Ishikawa (cell line): ENCODE data around the gene NHLRC1.

Source experiments
- CEBPB ChIP-seq: IDR thresholded peaks from 2 replicates; pipeline ENCODE4 v1.6.1; 2012
- CREB1 ChIP-seq: IDR thresholded peaks from 2 replicates; pipeline ENCODE4 v1.6.1; 2012; ENCODE audit warnings: low read depth
- EGR1 ChIP-seq: IDR thresholded peaks from 2 replicates; pipeline ENCODE4 v1.6.1; 2012
- EP300 ChIP-seq: IDR thresholded peaks from 2 replicates; pipeline ENCODE4 v1.6.1; 2012; ENCODE audit warnings: borderline replicate concordance
- FOXM1 ChIP-seq: IDR thresholded peaks from 2 replicates; pipeline ENCODE4 v1.6.1; 2012; ENCODE audit warnings: low read depth, borderline replicate concordance
- MAX ChIP-seq: IDR thresholded peaks from 2 replicates; pipeline ENCODE4 v1.6.1; 2012
- NFIC ChIP-seq: IDR thresholded peaks from 2 replicates; pipeline ENCODE4 v1.6.1; 2012
- RAD21 ChIP-seq: IDR thresholded peaks from 2 replicates; pipeline ENCODE4 v1.6.1; 2012; ENCODE audit warnings: low read depth
- REST ChIP-seq: IDR thresholded peaks from 2 replicates; pipeline ENCODE4 v1.6.1; 2012; ENCODE audit warnings: low read depth, mild to moderate bottlenecking
- TAF1 ChIP-seq: IDR thresholded peaks from 2 replicates; pipeline ENCODE4 v1.6.1; 2012; ENCODE audit warnings: low read depth, mild to moderate bottlenecking
- TCF12 ChIP-seq: IDR thresholded peaks from 2 replicates; pipeline ENCODE4 v1.6.1; 2012; ENCODE audit warnings: low read depth
- TEAD4 ChIP-seq: IDR thresholded peaks from 2 replicates; pipeline ENCODE4 v1.6.1; 2012
- USF1 ChIP-seq: IDR thresholded peaks from 2 replicates; pipeline ENCODE4 v1.6.1; 2012
- YY1 ChIP-seq: IDR thresholded peaks from 2 replicates; pipeline ENCODE4 v1.6.1; 2012; ENCODE audit warnings: low read depth
- ZBTB7A ChIP-seq: IDR thresholded peaks from 2 replicates; pipeline ENCODE4 v1.6.1; 2012; ENCODE audit warnings: low read depth

NHLRC1 gene

GRCh38 chr6:18091382-18091781 lies 31.1 kb downstream of the NHLRC1 start:
- TF ChIP-seq USF1: no peak
- no peak for TF ChIP-seq NFIC
- TF ChIP-seq TCF12: no peak

- TF ChIP-seq FOXM1 (no peak), TEAD4 (no peak), EP300 (no peak)
Measured at GRCh38 chr6:18090349-18090786, 32.1 kb downstream of the NHLRC1 start.

- TF ChIP-seq CREB1 (no peak), NFIC (no peak), USF1 (no peak)
Measured at GRCh38 chr6:18088419-18089296, 33.8 kb downstream of the NHLRC1 start.

GRCh38 chr6:18087396-18088165 lies 34.9 kb downstream of the NHLRC1 start:
- TF ChIP-seq FOXM1: no peak
- no peak for TF ChIP-seq TEAD4
- TF ChIP-seq RAD21: no peak

GRCh38 chr6:18081025-18081668 lies 41.3 kb downstream of the NHLRC1 start:
- TF ChIP-seq USF1 (no peak), YY1 (no peak), REST (no peak), FOXM1 (no peak), RAD21 (no peak), NFIC (no peak), EP300 (no peak), TEAD4 (no peak), EGR1 (no peak), MAX (no peak), ZBTB7A (no peak), TCF12 (no peak), CEBPB (no peak), CREB1 (no peak)

- TF ChIP-seq CEBPB (no peak), NFIC (no peak), TAF1 (no peak), USF1 (no peak), TCF12 (no peak)
Measured at GRCh38 chr6:18080544-18080943, 41.9 kb downstream of the NHLRC1 start.

- no peak for TF ChIP-seq MAX
Measured at GRCh38 chr6:18078866-18079265, 43.6 kb downstream of the NHLRC1 start.
